ENCODE data around the gene ITGB3BP.

DNA sequence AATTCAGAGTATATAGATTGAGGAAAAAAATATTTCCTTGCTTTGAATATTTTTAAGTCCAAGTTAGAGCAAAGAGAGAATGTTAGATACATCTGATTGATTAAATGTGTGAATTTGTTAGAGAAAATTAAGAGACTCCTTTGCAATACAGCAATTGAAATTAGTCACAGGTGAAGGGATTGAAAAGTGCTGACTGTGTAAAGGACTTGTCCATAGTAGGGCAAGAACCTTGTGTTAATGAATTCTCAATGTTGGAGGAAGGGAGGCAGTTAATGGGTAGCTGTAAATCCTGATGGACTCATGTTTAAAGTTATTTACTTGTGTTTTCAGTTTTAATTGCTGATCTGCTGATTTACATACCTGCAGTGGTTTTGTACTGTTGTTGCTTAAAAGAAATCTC, 117.0 kb downstream of the ITGB3BP start:
- TF ChIP-seq CTCF (IDR thresholded peaks at IDR 0.05 in 8 of 11, conservative IDR thresholded peaks at IDR 0.05 in 3 of 11) (no peak), POLR2AphosphoS5 (IDR thresholded peaks at IDR 0.05) (no peak)

Data from spleen (tissue), 7 donors.